ELF-1 (cell line): ENCODE measurements around the gene CRELD1.
"Not testable (repeated sequence)": the region's sequence is repeated elsewhere in the genome, so short reads cannot be mapped to it uniquely, and the experiment has no call there.

Experiments
- DNase-seq: peaks from one replicate; pipeline ENCODE4 v3.0.0-alpha.2; 2016; ENCODE audit warnings: low read depth, low spot score

The CRELD1 gene

DNA sequence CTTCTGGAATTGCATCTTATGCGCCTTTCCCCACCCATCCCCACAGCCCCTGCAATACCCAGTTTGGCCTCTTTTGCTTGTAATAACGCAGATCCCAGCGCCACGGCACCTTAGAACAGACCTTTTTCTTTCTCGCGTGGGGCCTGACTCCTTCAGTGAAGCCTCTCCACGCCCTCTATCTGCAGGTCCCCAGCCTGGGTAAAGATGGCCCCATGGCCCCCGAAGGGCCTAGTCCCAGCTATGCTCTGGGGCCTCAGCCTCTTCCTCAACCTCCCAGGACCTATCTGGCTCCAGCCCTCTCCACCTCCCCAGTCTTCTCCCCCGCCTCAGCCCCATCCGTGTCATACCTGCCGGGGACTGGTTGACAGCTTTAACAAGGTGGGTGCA lies 594 bp downstream of the CRELD1 start:
- DNase-seq, result no peak

DNA sequence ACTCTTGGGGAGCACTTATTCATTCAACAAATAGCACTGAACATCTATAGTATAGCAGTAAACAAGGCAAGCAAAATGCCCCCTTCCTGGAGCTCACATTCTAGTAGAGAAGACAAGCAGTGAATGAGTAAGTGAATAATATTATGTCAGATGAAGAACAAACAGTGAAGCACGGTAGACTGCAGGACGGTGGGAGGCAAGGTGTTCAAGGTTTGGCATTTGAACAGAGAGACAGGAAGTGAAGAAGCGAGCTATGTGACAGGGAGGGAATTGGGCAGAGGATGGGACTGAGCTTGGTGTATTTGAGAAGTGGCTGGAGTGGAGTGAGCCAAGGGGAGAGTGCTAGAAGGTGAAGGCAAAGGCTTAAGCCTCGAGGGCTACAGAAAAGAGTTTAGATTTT lies 1.4 kb downstream of the CRELD1 start:
- no peak for DNase-seq

- DNase-seq, result no peak
Measured at GRCh38 chr3:9935966-9936510, 2.4 kb downstream of the CRELD1 start.

GRCh38 chr3:9937486-9938238 lies 4.0 kb downstream of the CRELD1 start:
- DNase-seq, result no peak

DNA sequence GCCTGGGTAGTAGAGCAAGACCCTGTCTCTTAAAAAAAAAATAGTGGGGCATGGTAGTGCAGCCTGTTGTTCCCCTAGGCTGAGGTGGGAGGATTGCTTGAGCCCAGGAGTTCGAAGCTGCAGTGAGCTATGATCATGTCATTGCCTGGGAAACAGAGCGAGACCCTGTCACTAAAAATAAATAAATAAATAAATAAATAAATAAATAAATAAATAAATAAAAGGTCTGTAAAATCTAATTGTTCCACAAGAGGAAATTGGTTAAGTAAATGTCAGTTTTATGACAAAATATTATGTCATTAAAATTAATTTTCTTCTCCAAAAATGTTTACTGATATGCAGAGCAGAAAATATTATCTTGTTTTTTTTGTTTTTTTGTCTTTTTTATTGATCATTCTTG lies 5.3 kb downstream of the CRELD1 start:
- DNase-seq, result no peak

DNA sequence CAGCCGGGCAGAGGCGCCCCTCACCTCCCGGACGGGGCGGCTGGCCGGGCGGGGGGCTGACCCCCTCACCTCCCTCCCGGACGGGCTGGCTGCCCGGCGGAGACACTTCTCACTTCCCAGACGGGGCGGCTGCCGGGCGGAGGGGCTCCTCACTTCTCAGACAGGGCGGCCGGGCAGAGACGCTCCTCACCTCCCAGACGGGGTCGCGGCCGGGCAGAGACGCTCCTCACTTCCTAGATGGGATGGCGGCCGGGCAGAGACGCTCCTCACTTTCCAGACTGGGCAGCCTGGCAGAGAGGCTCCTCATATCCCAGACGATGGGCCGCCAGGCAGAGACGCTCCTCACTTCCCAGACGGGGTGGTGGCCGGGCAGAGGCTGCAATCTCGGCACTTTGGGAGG lies 6.3 kb downstream of the CRELD1 start:
- not testable (repeated sequence) for DNase-seq

GRCh38 chr3:9940746-9941145 lies 7.1 kb downstream of the CRELD1 start:
- no peak for DNase-seq

GRCh38 chr3:9942164-9942563 lies 8.5 kb downstream of the CRELD1 start:
- DNase-seq, result no peak

DNA sequence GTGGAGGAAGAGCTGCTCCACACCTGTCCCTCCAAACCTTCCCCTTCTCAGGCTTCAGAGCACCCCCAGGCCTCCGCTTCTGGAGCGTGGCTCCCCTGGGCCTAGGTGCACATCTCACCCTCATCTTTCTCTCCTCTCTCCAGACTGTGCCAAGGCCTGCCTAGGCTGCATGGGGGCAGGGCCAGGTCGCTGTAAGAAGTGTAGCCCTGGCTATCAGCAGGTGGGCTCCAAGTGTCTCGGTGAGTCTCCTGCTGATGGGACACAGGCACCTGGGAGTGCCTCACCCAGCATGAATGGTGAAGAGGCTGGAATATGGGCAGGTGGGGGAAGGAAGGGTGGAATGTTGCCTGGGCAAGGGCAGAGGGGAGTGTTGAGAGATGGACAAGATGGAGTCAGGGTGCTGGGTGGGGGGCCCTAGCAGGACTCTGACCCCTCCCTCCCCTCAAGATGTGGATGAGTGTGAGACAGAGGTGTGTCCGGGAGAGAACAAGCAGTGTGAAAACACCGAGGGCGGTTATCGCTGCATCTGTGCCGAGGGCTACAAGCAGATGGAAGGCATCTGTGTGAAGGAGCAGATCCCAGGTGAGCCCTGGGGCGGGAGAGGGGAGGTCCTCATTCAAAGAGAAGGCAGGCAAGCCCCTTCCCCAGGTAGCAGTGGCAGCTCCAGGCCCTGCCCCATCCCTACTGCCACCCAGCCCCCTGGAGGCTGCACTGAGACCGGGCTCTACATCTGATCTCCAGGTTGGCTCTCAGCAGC lies 9.5 kb downstream of the CRELD1 start:
- no peak for DNase-seq

DNA sequence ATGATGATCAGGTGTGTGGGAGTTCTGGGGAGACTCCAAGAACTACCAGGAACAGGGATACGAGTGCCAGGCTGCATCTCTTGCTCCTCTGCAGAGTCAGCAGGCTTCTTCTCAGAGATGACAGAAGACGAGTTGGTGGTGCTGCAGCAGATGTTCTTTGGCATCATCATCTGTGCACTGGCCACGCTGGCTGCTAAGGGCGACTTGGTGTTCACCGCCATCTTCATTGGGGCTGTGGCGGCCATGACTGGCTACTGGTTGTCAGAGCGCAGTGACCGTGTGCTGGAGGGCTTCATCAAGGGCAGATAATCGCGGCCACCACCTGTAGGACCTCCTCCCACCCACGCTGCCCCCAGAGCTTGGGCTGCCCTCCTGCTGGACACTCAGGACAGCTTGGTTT lies 10.6 kb downstream of the CRELD1 start:
- no peak for DNase-seq

- no peak for DNase-seq
Measured at GRCh38 chr3:9945358-9945757, 11.7 kb downstream of the CRELD1 start.

- DNase-seq, result peak; percentile 95
Measured at GRCh38 chr3:9946112-9947024, 12.7 kb downstream of the CRELD1 start.

DNA sequence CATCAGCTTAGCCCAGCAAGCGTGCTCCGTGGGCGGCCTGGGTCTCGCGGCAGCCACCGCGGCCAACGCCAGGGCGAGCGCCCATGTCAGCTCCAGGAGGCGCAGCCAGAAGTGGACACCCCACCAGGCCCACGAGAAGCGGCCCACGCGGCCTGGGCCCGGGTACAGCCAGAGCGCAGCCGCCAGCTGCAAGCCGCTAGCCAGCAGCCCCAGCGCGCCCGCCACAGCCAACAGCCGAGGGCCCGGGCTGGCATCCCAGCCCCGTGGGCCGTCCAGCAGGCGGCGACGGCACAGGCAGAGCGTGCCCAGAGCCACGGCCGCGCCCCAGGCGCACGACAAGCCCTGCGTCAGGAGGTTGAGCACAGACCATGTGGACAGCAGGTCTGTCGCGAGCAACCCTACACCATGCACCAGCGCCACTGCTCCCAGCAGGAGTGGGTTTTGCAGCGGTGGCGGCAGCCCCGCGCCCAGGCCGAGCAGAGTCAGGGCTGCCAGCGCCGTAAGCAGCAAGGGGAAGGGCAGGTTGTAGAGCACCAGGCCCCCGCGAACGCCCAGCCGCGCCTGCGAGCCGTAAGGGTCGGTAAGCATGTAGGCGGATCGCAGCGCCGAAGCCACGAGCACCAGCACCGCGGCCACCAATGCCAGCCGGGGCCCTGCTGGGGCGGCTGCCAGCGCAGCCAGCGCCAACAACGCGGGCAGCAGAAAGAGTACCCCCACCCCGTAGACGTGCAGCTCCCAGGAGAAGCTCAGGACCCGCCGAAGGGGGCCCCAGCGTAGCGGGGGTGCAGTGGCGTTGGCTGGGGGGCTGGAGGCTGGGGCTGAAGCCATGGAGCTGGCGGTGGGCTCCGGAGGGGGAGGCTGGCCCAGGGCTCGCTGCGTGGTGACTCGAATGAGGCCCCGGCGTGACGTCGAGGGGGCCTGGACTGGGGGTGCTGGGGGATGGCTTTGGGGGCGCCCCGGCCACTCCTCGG lies 13.7 kb downstream of the CRELD1 start:
- DNase-seq, result peak; percentile 84

GRCh38 chr3:9948586-9948985 lies 15.0 kb downstream of the CRELD1 start:
- DNase-seq, result no peak

GRCh38 chr3:9949115-9949514 lies 15.5 kb downstream of the CRELD1 start:
- DNase-seq, result no peak

DNA sequence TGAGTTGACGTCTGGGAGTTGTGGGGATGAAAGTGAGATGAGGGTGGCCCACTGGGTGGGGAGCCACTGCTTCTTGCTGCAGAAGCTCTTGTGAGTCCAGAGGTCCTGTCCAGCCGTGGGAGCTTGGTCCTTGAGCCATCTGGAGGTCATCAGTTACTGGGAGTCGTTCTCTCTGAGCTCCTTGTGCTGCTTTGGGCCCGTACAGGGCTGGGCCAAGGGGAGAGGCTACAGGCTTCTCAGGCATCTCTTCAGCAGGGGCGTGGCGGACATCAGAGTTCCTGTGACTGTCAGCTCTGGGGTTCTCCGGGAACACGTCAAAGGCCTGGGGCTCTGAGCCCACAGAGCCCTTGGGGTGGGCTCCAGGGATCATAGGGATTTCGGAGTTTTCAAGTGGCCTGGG lies 16.0 kb downstream of the CRELD1 start:
- DNase-seq, result no peak

GRCh38 chr3:9951126-9951525 lies 17.5 kb downstream of the CRELD1 start:
- DNase-seq, result no peak

- DNase-seq, result no peak
Measured at GRCh38 chr3:9951598-9951961, 17.9 kb downstream of the CRELD1 start.

DNA sequence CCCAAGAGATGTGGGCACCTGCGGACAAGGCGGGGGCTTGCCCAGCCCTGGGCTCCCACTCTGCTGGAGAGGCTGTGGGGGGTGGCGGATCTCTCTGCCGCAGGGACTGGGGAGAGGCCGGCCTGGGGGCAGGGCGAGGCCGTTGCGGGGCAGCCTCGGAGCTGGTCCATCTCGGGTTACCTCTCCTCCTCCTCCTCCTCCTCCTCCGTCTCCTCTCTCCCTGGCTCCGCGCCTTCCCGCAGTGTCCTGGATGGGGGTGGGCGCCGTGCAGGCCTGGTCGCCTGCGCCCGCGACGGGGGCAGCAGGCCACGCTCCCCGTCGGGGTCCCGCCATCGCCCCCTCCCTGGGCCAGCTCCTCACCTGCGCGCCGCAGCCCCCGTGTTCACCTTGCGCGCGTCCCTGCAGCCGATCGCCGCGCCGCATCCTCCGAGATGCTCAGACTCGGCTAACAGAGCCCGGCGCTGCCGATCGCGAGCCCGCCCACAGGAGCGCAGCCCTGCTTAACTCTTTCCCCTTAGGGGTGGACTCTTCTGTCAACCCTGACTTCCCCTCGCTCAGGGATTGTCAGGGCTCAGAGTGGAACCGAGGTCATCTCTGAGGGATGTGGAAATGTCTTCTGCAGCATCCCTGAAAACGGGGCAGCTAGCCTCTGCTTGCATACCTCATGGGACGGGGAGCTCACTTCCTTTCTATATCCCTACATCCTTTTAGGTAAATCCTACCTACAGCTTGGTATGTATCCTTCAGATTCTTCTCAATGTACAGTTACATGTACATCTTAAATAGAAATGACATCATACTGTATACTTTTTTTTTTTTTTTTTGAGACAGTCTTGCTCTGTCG lies 18.6 kb downstream of the CRELD1 start, which contains the start of gene PRRT3:
Gene PRRT3, minus strand, starts transcription at position 447 of the 844 bp plus-strand sequence. CDS start 2,293 bp downstream, outside the sequence.
- DNase-seq, result peak; percentile 62

DNA sequence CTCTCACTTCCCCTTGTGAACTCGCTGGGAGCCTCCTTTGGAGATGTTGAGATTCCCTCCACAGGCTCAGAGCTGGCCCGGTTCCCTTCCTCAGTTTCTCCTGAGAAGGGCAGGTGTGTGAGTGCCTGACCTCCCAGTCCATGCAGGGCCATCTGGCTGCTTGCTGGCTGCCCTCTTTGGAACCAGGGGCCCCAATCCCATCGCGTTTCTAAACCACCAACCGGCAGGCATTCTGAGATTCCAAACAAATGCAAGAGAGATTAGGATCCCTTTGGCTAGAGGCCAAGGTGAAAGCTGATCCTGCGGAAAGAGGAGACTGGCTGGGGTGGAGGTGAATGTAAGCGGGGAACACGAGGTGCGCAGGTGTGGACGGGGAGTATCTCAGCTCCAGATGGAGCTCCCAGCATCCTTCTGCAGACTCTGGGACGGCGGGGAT lies 21.5 kb downstream of the CRELD1 start:
- DNase-seq, result no peak
